OCI-LY1 (cell line): Measurements from ENCODE around the gene PPP2R5B.

Experiments used
- H2AFZ ChIP-seq: fragments of 200-600 bp; sonication (generic), shearing (Covaris generic); 2 replicates; pipeline ENCODE4 v1.6.0; 2014; ENCODE audit warnings: antibody characterized with exemption, mild to moderate bottlenecking, low read length
- H3F3A ChIP-seq: fragments of 200-600 bp; sonication (generic), shearing (Covaris generic); 2 replicates; pipeline ENCODE4 v1.6.0; 2014; ENCODE audit warnings: mild to moderate bottlenecking, antibody characterized with exemption, low read length, moderate library complexity; ENCODE audit not compliant: insufficient read depth
- H3K27ac ChIP-seq: fragments of 200-600 bp; sonication (generic); 2 replicates; pipeline ENCODE4 v1.5.1; 2014; ENCODE audit warnings: low read length, mixed run types, mild to moderate bottlenecking, low read depth; ENCODE audit not compliant: poor library complexity, severe bottlenecking
- H3K27me3 ChIP-seq: fragments of 200-600 bp; sonication (generic); 2 replicates; pipeline ENCODE4 v1.6.0; 2014; ENCODE audit warnings: antibody characterized with exemption, mild to moderate bottlenecking, low read length, moderate library complexity; ENCODE audit not compliant: insufficient read depth
- H3K36me3 ChIP-seq: fragments of 200-600 bp; sonication (generic); 2 replicates; pipeline ENCODE4 v1.6.1; 2014; ENCODE audit warnings: mild to moderate bottlenecking, antibody characterized with exemption, low read length, moderate library complexity, mixed read lengths; ENCODE audit not compliant: insufficient read depth
- H3K4me1 ChIP-seq: fragments of 200-600 bp; sonication (generic); 2 replicates; pipeline ENCODE4 v1.5.1; 2014; ENCODE audit warnings: mild to moderate bottlenecking, low read length, moderate library complexity; ENCODE audit not compliant: insufficient read depth, severe bottlenecking
- H3K4me2 ChIP-seq: fragments of 200-600 bp; sonication (generic), shearing (Covaris generic); 2 replicates; pipeline ENCODE4 v1.6.1; 2014; ENCODE audit warnings: low read length
- H3K4me3 ChIP-seq: fragments of 200-600 bp; sonication (generic); 2 replicates; pipeline ENCODE4 v1.5.1; 2014; ENCODE audit warnings: low read length, low read depth, mild to moderate bottlenecking, mixed read lengths; ENCODE audit not compliant: poor library complexity, severe bottlenecking
- H3K79me2 ChIP-seq: fragments of 200-600 bp; shearing (Covaris generic); 2 replicates; pipeline ENCODE4 v1.6.1; 2016; ENCODE audit warnings: mixed run types, low read length, mixed read lengths; ENCODE audit not compliant: insufficient read depth
- H3K9ac ChIP-seq: fragments of 200-600 bp; sonication (generic), shearing (Covaris generic); 2 replicates; pipeline ENCODE4 v1.6.1; 2014; ENCODE audit warnings: mild to moderate bottlenecking, low read length, mixed read lengths
- H3K9me2 ChIP-seq: fragments of 200-600 bp; sonication (generic), shearing (Covaris generic); 2 replicates; pipeline ENCODE4 v1.6.1; 2014; ENCODE audit warnings: low read depth, mild to moderate bottlenecking, low read length, mixed read lengths
- H3K9me3 ChIP-seq: fragments of 200-600 bp; shearing (Covaris generic); 2 replicates; pipeline ENCODE4 v1.6.1; 2014; ENCODE audit warnings: low read length, mixed read lengths
- H4K20me1 ChIP-seq: fragments of 200-600 bp; sonication (generic), shearing (Covaris generic); 2 replicates; pipeline ENCODE4 v1.6.0; 2016; ENCODE audit warnings: mild to moderate bottlenecking, low read length; ENCODE audit not compliant: insufficient read depth
- EZH2 ChIP-seq: fragments of 200-600 bp; sonication (generic), shearing (Covaris generic); IDR thresholded peaks from 2 replicates; pipeline ENCODE4 v1.8.0; 2017; ENCODE audit warnings: borderline replicate concordance, mixed run types, mild to moderate bottlenecking, antibody characterized with exemption, low read length, moderate library complexity, mixed read lengths
- TF ChIP-seq, protein P1 (sequence below): fragments of 200-600 bp; sonication (generic), shearing (Covaris generic); IDR thresholded peaks from 2 replicates; pipeline ENCODE4 v1.5.1; 2017; ENCODE audit warnings: mild to moderate bottlenecking, antibody characterized with exemption, low read length, moderate library complexity, mixed read lengths

PPP2R5B gene

DNA sequence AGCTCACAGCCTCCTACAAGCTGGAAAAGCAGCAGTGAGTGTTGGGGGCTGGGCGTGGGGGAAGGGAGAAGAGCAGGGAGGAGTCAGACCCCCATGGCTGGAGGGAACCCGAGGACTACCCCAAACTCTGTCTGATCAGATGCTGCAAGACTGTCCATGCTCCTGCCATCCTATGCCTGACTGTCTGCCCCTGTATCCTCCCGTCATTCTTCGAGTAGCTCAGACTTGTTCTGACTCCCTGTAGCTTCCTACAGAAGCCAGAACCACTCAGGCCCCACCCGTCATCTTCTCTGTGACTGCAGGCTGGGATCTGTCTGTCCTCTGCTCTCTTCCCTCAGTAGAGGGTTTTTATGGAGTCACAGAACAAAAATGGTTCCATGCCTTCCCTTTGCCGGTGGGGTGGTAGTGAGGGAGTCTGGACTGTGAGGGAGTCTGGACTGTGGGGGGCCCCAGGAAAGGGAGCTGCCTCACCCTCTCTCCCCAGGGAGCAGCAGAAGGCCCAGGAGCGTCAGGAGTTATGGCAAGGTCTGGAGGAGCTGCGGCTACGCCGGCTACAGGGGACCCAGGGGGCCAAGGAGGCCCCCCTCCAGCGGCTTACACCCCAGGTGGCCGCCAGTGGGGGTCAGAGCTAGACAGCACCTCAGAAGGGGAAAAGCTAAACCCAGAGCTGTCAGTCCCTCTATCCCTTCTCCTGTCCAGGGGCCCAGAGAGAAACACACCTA is 8.9 kb downstream of the PPP2R5B start:
- Histone ChIP-seq H3K27ac (no peak overlapping the region), H3K9me2 (no peaks in the 10 kb centered on the region), H2AFZ (no peak overlapping the region), H4K20me1 (no peaks in the 10 kb centered on the region), H3K9me3 (no peaks in the 10 kb centered on the region), H3K9ac (no peak overlapping the region), H3K4me2 (no peak overlapping the region), H3K79me2 (no peaks in the 10 kb centered on the region), H3F3A (no peaks in the 10 kb centered on the region), H3K4me3 (no peak overlapping the region), H3K4me1 (no peaks in the 10 kb centered on the region), H3K27me3 (no peaks in the 10 kb centered on the region; the same call in 1 of the 2 replicates), H3K36me3 (peaks cover 33% of the 10 kb centered on the region)
- TF ChIP-seq, protein P1, sequence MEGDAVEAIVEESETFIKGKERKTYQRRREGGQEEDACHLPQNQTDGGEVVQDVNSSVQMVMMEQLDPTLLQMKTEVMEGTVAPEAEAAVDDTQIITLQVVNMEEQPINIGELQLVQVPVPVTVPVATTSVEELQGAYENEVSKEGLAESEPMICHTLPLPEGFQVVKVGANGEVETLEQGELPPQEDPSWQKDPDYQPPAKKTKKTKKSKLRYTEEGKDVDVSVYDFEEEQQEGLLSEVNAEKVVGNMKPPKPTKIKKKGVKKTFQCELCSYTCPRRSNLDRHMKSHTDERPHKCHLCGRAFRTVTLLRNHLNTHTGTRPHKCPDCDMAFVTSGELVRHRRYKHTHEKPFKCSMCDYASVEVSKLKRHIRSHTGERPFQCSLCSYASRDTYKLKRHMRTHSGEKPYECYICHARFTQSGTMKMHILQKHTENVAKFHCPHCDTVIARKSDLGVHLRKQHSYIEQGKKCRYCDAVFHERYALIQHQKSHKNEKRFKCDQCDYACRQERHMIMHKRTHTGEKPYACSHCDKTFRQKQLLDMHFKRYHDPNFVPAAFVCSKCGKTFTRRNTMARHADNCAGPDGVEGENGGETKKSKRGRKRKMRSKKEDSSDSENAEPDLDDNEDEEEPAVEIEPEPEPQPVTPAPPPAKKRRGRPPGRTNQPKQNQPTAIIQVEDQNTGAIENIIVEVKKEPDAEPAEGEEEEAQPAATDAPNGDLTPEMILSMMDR: no peak
- no peak for TF ChIP-seq EZH2

DNA sequence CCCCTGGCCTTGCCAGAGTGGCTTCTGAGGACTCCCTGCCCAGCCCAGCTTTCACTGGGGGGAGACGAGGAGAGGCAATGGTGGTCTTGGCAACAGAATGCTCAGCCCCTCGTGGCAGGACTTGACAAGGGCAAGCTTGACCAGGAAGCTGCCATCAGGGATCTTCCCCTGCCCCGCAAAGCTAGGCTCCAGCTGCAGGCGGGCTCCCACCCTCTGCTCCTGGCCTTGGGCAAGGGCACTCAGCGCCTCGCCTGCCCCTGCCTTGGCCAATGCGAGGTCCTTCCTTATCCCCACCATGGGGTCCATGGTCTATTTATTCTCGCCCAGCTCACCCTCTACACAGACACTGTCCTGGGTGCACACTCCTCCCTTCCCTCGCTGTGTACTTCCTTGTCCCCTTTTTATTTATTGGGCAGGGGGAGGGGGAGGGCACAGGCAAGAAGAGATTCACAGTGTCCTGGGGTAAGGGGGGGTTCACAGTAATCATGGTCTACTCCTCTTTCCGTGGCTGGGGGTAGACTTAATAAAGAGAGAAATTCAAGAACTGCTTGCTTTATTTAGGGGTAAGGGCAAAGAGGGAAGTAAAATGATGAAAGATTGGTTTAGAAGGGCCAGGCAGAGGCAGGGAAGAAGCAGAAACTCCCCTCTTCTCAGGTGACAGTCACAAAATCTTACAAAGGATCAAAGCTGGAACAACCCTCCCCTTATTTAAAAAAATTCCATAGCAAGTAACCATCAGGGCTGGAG is 9.6 kb downstream of the PPP2R5B start:
- H3K4me3 ChIP-seq: no peak overlapping the region
- no peak overlapping the region for H2AFZ ChIP-seq
- no peaks in the 10 kb centered on the region for H3K9me2 ChIP-seq
- no peak overlapping the region for H3K4me2 ChIP-seq
- peaks cover 33% of the 10 kb centered on the region for H3K36me3 ChIP-seq
- no peak for TF ChIP-seq EZH2
- TF ChIP-seq, protein P1: no peak
- no peaks in the 10 kb centered on the region for H3K9me3 ChIP-seq
- no peaks in the 10 kb centered on the region; the same call in 1 of the 2 replicates for H3K27me3 ChIP-seq
- H3K27ac ChIP-seq: no peak overlapping the region
- H3F3A ChIP-seq: no peaks in the 10 kb centered on the region
- H3K9ac ChIP-seq: no peak overlapping the region
- no peaks in the 10 kb centered on the region for H3K79me2 ChIP-seq
- H4K20me1 ChIP-seq: no peaks in the 10 kb centered on the region
- H3K4me1 ChIP-seq: no peaks in the 10 kb centered on the region

DNA sequence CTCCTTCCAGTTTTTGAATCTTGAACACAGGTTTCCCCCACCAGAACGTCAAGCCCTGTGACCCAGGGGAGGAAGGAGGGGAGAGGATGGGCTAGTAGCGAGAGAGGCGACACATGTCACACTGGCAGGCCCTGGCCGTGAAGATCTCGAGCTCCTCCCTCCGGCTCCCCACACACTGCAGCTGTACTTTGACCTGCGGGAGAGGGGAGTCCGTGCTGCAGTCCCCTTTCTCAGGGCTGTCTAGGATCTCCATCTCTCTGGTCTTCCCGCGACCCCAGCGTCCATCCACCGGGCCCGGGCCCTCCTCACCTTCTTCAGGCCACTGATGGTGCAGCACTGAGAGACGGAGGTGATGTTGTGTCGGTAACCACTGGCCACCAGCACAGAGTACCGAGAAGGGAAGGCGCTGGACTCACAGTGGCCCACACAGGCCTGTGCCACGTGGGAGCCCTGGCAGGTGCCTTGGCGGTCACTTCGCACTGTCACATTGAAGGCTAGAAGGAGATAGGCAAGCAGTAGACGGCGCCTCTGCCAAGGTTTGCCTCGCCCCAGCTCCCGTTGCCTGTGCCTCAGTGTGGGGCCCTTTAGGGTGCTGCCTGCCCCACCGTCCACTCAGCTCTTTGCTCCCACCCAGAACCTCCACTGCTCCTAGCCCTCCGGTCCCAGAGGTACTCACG is 10.3 kb downstream of the PPP2R5B start:
- TF ChIP-seq, protein P1: 0 out of 2 replicates have a peak, but pooled peaks have one; percentile 5
- no peak for TF ChIP-seq EZH2
- no peaks in the 10 kb centered on the region for H3F3A ChIP-seq
- no peaks in the 10 kb centered on the region for H3K9me2 ChIP-seq
- no peaks in the 10 kb centered on the region for H4K20me1 ChIP-seq
- H3K4me1 ChIP-seq: no peaks in the 10 kb centered on the region
- no peaks in the 10 kb centered on the region for H3K79me2 ChIP-seq
- H3K27ac ChIP-seq: no peak overlapping the region
- no peaks in the 10 kb centered on the region for H3K9me3 ChIP-seq
- peaks cover 29% of the 10 kb centered on the region for H3K36me3 ChIP-seq
- no peak overlapping the region for H3K4me2 ChIP-seq
- no peak overlapping the region for H2AFZ ChIP-seq
- H3K9ac ChIP-seq: no peak overlapping the region
- no peak overlapping the region for H3K4me3 ChIP-seq
- no peaks in the 10 kb centered on the region; the same call in 1 of the 2 replicates for H3K27me3 ChIP-seq
